ENCODE data around the gene FAM200A.
"Not testable (repeated sequence)": the region's sequence is repeated elsewhere in the genome, so short reads cannot be mapped to it uniquely, and the experiment has no call there.

- TF ChIP-seq CTCF (conservative IDR thresholded peaks at IDR 0.05; ENCODE audit: low read depth, low read length); EZH2 (IDR thresholded peaks at IDR 0.05; ENCODE audit: borderline replicate concordance, low read depth, low read length, poor library complexity, severe bottlenecking): not testable (repeated sequence)
Measured at GRCh38 chr7:99545308-99545707, 6.6 kb downstream of the FAM200A start.

Data from A673 (cell line).